Measurements from ENCODE around the gene CARMIL1. TPM values are rescaled to one million over a fixed set of nuclear protein-coding genes. Genes with fewer than 3 reads are reported as not detected.

CARMIL1 gene
- total and polyA plus RNA-seq, 2 of the 8 experiments (the other 6 are each of a cell fraction or from before 2014, with no cell fraction given), result 20.3 to 40.4 TPM

GRCh38 chr6:25497383-25498040 lies 218.3 kb downstream of the CARMIL1 start (continued):
- TF ChIP-seq POU5F1 (IDR thresholded peaks at IDR 0.05; ENCODE audit: low read depth, low read length) (no peak), BRCA1 (IDR thresholded peaks at IDR 0.05; ENCODE audit: low read depth, low read length) (no peak), BCL11A (IDR thresholded peaks at IDR 0.05; ENCODE audit: low read depth in 2 of 2, low read length in 2 of 2) (no peak), FOSL1 (IDR thresholded peaks at IDR 0.05; ENCODE audit: insufficient read depth, low read depth, low read length) (no peak)

Measured in H1 (cell line).